Measurements from ENCODE around the gene WNT3. TPM values are rescaled to one million over a fixed set of nuclear protein-coding genes. Genes with fewer than 3 reads are reported as not detected.

Gene WNT3
- total and polyA plus RNA-seq, 10 of the 15 experiments (the other 5 are each of a cell fraction or from before 2014, with no cell fraction given), result 0.01 to 0.03 TPM; not detected in 8

GRCh38 chr17:46818929-46819859 is 702 bp upstream of the WNT3 start:
- DNase-seq (ENCODE audit: low read depth, low spot score) (no peak), ATAC-seq (no peak), FAIRE-seq (no peak)
- ChIA-PET RAD21 (ENCODE audit: unreplicated experiment) (no interaction called here), CTCF (no interaction called here), SMC1A (ENCODE audit: uncharacterized antibody, unreplicated experiment) (no interaction called here), POLR2A (no interaction called here)
- peaks cover 22 to 32% of the 10 kb centered on the region in 2 experiments for H3K27me3 ChIP-seq (replicated peaks in 1 of 2; ENCODE audit: control insufficient read depth in 2 of 2, insufficient read depth in 2 of 2, low read length in 1 of 2)
- no peaks in the 10 kb centered on the region for H3K9me3 ChIP-seq (replicated peaks; ENCODE audit: control insufficient read depth, insufficient read depth, low read length)
- no peaks in the 10 kb centered on the region for H3K4me1 ChIP-seq (ENCODE audit: control insufficient read depth, insufficient read depth, low read length)
- peak; percentile 86 for TF ChIP-seq SUZ12 (IDR thresholded peaks at IDR 0.05; ENCODE audit: unreplicated experiment)
- TF ChIP-seq CHD2 (IDR thresholded peaks at IDR 0.05; ENCODE audit: borderline replicate concordance, low read depth, low read length), result no peak
- no peak overlapping the region; the same call in 1 of the 2 replicates for H2AFZ ChIP-seq (ENCODE audit: control insufficient read depth, low read depth, low read length)
- in situ Hi-C loops (cut with MboI) (no loop called here), intact Hi-C loops (cut with micrococcal nuclease; ENCODE audit: unreplicated experiment) (no loop called here)
- 5% methylated on average over 67 of the region's 72 CpGs for WGBS (ENCODE audit: insufficient coverage, insufficient replicate concordance, low lambda C conversion rate, missing lambda C conversion rate)
- H3K4me3 ChIP-seq, result no peak overlapping the region; the same call in 1 of the 2 replicates
- BruUV-seq (replicated peaks), result no TSS peak
- no peak overlapping the region for H3K9ac ChIP-seq (ENCODE audit: control insufficient read depth, insufficient read depth, low read length)
- H3K36me3 ChIP-seq (ENCODE audit: control insufficient read depth in 2 of 2, insufficient read depth in 2 of 2, low read length in 1 of 2), result no peaks in the 10 kb centered on the region
- H3K4me2 ChIP-seq (ENCODE audit: control insufficient read depth, insufficient read depth), result peak overlapping the region; percentile 21
- no peak overlapping the region for H3K27ac ChIP-seq (ENCODE audit: control insufficient read depth, insufficient read depth)
- no peaks in the 10 kb centered on the region for H3K79me2 ChIP-seq (ENCODE audit: control insufficient read depth, insufficient read depth, low read length)
- H4K20me1 ChIP-seq (ENCODE audit: control insufficient read depth, insufficient read depth), result no peaks in the 10 kb centered on the region

GRCh38 chr17:46817901-46818209 is 637 bp downstream of the WNT3 start:
- CTCF ChIA-PET, result no interaction called here
- H3K27me3 ChIP-seq (replicated peaks in 1 of 2; ENCODE audit: control insufficient read depth in 2 of 2, insufficient read depth in 2 of 2, low read length in 1 of 2), result peaks cover 22 to 32% of the 10 kb centered on the region in 2 experiments
- no TSS peak for BruUV-seq (replicated peaks)
- no peaks in the 10 kb centered on the region for H3K9me3 ChIP-seq (replicated peaks; ENCODE audit: control insufficient read depth, insufficient read depth, low read length)
- FAIRE-seq, result no peak
- ATAC-seq, result no peak
- no peak overlapping the region for H3K4me2 ChIP-seq (ENCODE audit: control insufficient read depth, insufficient read depth)
- no peak overlapping the region for H3K4me3 ChIP-seq
- no peak for DNase-seq (ENCODE audit: low read depth, low spot score)
- no peak overlapping the region for H3K9ac ChIP-seq (ENCODE audit: control insufficient read depth, insufficient read depth, low read length)
- H2AFZ ChIP-seq (ENCODE audit: control insufficient read depth, low read depth, low read length), result no peak overlapping the region
- no peaks in the 10 kb centered on the region for H3K79me2 ChIP-seq (ENCODE audit: control insufficient read depth, insufficient read depth, low read length)
- intact Hi-C loops (cut with micrococcal nuclease; ENCODE audit: unreplicated experiment) (no loop called here), in situ Hi-C loops (cut with MboI) (no loop called here)
- no peaks in the 10 kb centered on the region for H3K36me3 ChIP-seq (ENCODE audit: control insufficient read depth in 2 of 2, insufficient read depth in 2 of 2, low read length in 1 of 2)
- no peaks in the 10 kb centered on the region for H4K20me1 ChIP-seq (ENCODE audit: control insufficient read depth, insufficient read depth)
- SMC1A ChIA-PET (ENCODE audit: uncharacterized antibody, unreplicated experiment), result no interaction called here
- POLR2A ChIA-PET, result no interaction called here
- no peaks in the 10 kb centered on the region for H3K4me1 ChIP-seq (ENCODE audit: control insufficient read depth, insufficient read depth, low read length)
- 0% methylated on average over 5 of the region's 5 CpGs for WGBS (ENCODE audit: insufficient coverage, insufficient replicate concordance, low lambda C conversion rate, missing lambda C conversion rate)
- RAD21 ChIA-PET (ENCODE audit: unreplicated experiment), result no interaction called here
- H3K27ac ChIP-seq (ENCODE audit: control insufficient read depth, insufficient read depth), result no peak overlapping the region
- TF ChIP-seq ZBTB11 (CRISPR knock-in tag; IDR thresholded peaks at IDR 0.05), result no peak
- TF ChIP-seq POLR2AphosphoS5 (IDR thresholded peaks at IDR 0.05; ENCODE audit: low read length), result no peak
- no peak for TF ChIP-seq NFIC (IDR thresholded peaks at IDR 0.05; ENCODE audit: low read depth, low read length)
- no peak for TF ChIP-seq ZZZ3 (IDR thresholded peaks at IDR 0.05; ENCODE audit: control insufficient read depth, insufficient read length, low read depth)
- TF ChIP-seq RAD51 (IDR thresholded peaks at IDR 0.05), result no peak
- TF ChIP-seq NRF1 (conservative IDR thresholded peaks at IDR 0.05; ENCODE audit: low read depth, low read length), result no peak
- TF ChIP-seq ZNF592 (IDR thresholded peaks at IDR 0.05), result no peak

All from GM12878 (cell line).